Esophagus (tissue), 2 donors: ENCODE measurements around the gene CMIP. TPM values are rescaled to one million over a fixed set of nuclear protein-coding genes. Genes with fewer than 3 reads are reported as not detected.
A peak's percentile ranks its signal among the peaks of the same experiment; 100 is the strongest.

Experiments
- H3K27ac ChIP-seq, 2 donors: one replicate each; pipeline ENCODE4 v1.5.1; 2013; ENCODE audit warnings: low read depth in 2 of 2, mild to moderate bottlenecking in 2 of 2, inconsistent platforms in 1 of 2, low read length in 1 of 2, moderate library complexity in 1 of 2
- H3K27me3 ChIP-seq, 2 donors: one replicate each; pipeline ENCODE4 v1.6.1; 2013; ENCODE audit warnings: low read length in 2 of 2, control low read depth in 1 of 2, mild to moderate bottlenecking in 1 of 2; ENCODE audit not compliant: insufficient read depth in 2 of 2, control insufficient read depth in 1 of 2
- H3K36me3 ChIP-seq, 2 donors: one replicate each; pipeline ENCODE4 v1.6.1; 2013; ENCODE audit warnings: low read length in 1 of 2; ENCODE audit not compliant: control insufficient read depth in 2 of 2, insufficient read depth in 2 of 2
- H3K4me1 ChIP-seq, 2 donors: one replicate each; pipeline ENCODE4 v1.6.1; 2013; ENCODE audit warnings: low read length in 1 of 2; ENCODE audit not compliant: control insufficient read depth in 2 of 2, insufficient read depth in 2 of 2
- H3K4me3 ChIP-seq, 2 donors: one replicate each; pipeline ENCODE4 v1.5.1; 2013; ENCODE audit warnings: low read length in 2 of 2, mild to moderate bottlenecking in 2 of 2, low read depth in 1 of 2, moderate library complexity in 1 of 2
- H3K9me3 ChIP-seq, 2 donors: one replicate each; pipeline ENCODE4 v1.6.1; 2013; ENCODE audit warnings: mild to moderate bottlenecking in 2 of 2, low read depth in 1 of 2, low read length in 1 of 2, moderate library complexity in 1 of 2; ENCODE audit not compliant: control insufficient read depth in 2 of 2, insufficient read depth in 1 of 2
- WGBS, 2 donors: extraction: QIAGEN DNeasy Blood & Tissue Kit; methylation state at CpG; one replicate each; pipeline ENCODE4 v1.1.7; 2013; 5-methylcytosine and 5-hydroxymethylcytosine counted together
- polyA plus RNA-seq, 2 donors: library from polyadenylated mRNA; stranded (reverse); fragments of 200-250 nt; gene quantifications; one replicate each; pipeline ENCODE4 v1.2.3, GENCODE V29; 2013
- donor health status: healthy with polysubstance abuse.
- donor health status: Bipolar disorder and iron deficiency.

The CMIP gene
- polyA plus RNA-seq, 2 donors, result 16.9 to 19.3 TPM

DNA sequence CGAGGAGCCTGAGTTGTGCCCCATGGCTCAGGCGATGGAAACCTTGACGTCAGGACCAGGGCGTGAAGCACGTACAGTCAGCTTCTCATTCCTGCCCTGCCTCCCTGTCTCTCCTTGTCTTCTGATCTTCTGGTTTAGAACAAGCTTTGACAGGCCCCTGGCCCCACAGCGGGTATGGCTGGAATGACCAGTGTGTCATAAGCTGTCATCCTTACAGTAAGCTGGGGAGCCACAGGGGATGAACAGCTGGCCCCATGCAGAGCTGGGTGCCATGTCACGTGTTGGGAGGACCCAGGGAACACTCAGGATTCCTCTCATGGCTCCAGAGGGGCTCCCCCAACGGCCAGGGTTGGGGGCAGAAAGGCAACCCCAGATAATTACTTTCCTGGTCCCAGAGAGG is 176.9 kb downstream of the CMIP start:
- no peaks in the 10 kb centered on the region for H3K27me3 ChIP-seq
- no peak overlapping the region for H3K4me3 ChIP-seq
- H3K4me1 ChIP-seq, result peaks cover 7 to 39% of the 10 kb centered on the region in 2 donors
- no peaks in the 10 kb centered on the region for H3K36me3 ChIP-seq
- no peaks in the 10 kb centered on the region for H3K9me3 ChIP-seq
- 48 to 68% methylated on average over 8 of the region's 8 CpGs for WGBS, 2 donors
- peak overlapping the region; percentile 92 to 93 for H3K27ac ChIP-seq

DNA sequence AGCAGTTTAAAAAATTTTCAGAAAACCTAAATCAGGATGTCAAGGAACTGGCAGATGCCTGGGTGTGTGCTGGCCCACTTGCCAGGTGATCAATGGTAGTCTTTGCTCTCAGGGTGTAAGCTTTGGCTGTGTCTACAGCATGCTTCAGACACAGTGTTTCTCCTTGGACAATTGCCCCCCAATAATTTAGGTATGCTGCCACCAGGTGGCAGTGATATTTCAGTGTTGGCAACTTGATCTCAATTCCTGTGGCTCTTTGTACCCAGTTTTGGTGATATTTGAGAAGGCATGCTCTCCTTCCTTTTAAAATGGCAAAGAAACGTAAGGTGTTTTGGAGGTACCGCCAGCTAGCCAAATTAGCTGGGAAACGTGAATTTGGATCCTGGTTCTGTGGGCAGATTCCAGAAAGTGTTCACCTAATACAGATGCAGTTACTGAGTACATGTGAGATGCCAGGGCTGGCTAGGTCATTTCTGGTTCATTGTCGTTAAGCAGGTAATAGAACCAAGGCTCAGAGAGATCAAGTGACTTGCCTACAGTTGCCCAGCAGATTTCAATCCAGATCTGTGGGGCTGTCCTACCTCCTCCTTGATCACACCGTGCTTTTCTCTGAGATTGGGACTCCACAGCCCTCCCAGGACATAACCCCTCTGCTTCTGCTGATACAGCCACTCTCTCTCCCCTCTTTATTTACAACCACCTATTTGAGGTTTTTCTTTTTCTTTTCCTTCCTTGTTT is 178.9 kb downstream of the CMIP start:
- H3K27me3 ChIP-seq, result no peaks in the 10 kb centered on the region
- no peak overlapping the region for H3K4me3 ChIP-seq
- H3K9me3 ChIP-seq, result no peaks in the 10 kb centered on the region
- H3K27ac ChIP-seq, result peak overlapping the region; percentile 32 to 77
- WGBS, 2 donors, result 55 to 65% methylated on average over 5 of the region's 5 CpGs
- H3K36me3 ChIP-seq, result peaks cover 0 to 4% of the 10 kb centered on the region in 2 donors
- peaks cover 5 to 32% of the 10 kb centered on the region in 2 donors for H3K4me1 ChIP-seq

DNA sequence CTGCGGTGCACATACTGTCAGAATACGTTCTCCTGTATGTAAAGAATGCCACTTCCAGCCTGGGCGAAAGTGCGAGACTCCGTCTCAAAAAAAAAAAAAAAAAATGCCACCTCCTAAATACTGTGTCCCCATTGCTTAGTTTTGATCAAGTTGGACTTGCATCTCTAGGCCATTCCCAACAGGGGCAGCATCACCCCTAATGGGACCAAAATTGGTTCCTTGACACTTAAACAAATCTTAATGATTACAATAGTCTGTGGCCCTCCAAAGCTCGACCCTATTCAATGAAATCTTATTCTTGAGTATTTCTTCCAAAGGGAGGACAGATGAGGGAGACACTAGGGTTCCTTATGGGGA is 179.8 kb downstream of the CMIP start:
- H3K9me3 ChIP-seq, result no peaks in the 10 kb centered on the region
- peaks cover 0 to 5% of the 10 kb centered on the region in 2 donors for H3K36me3 ChIP-seq
- H3K4me3 ChIP-seq, result no peak overlapping the region
- peaks cover 5 to 27% of the 10 kb centered on the region in 2 donors for H3K4me1 ChIP-seq
- peak overlapping the region in 1 of 2 donors; percentile 90 for H3K27ac ChIP-seq
- H3K27me3 ChIP-seq, result no peaks in the 10 kb centered on the region
- WGBS, 2 donors, result 96% methylated on average over 6 of the region's 6 CpGs

DNA sequence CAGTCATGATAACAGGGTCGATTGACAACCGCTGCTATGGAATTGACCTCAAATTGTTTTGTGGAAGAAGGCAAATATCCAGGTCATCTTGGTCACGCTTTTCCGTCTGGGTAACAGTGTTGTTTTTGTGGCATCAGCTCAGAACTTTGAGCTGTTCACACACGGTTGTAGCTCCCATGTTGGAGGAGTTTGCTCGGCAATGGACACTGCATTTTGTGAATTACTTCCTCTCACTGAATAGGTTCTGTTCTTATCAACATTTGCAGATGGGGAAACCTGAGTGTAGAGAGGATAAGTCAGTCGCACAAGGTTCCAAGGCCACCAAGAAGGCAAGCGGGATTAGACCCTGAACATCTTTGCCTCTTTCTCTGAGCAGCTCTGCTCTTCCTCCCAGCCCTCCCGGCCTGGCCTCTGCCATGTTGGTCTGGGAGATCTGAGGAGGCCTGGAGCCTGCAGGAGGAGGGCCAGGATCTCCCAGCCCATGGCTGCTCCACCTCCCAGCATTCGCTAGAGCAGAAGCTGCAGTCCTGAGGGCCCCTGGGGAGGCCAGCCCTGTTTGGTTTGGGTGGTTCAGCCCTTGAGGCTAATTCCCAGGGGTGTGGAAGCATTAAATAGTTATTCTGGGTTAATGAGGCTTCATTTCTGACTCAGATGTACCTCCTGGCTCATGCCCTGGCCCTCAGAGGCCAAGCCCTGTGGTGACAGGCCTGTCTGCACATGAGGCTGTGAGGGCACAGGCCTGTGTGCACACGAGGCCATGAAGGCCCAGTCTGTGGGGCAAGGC is 180.3 kb downstream of the CMIP start:
- Histone ChIP-seq H3K36me3 (peaks cover 0 to 5% of the 10 kb centered on the region in 2 donors), H3K27me3 (no peaks in the 10 kb centered on the region), H3K4me1 (peaks cover 5 to 27% of the 10 kb centered on the region in 2 donors), H3K9me3 (no peaks in the 10 kb centered on the region), H3K27ac (peak overlapping the region; percentile 88 to 90), H3K4me3 (no peak overlapping the region)
- WGBS, 2 donors, result 64 to 68% methylated on average over 11 of the region's 11 CpGs

DNA sequence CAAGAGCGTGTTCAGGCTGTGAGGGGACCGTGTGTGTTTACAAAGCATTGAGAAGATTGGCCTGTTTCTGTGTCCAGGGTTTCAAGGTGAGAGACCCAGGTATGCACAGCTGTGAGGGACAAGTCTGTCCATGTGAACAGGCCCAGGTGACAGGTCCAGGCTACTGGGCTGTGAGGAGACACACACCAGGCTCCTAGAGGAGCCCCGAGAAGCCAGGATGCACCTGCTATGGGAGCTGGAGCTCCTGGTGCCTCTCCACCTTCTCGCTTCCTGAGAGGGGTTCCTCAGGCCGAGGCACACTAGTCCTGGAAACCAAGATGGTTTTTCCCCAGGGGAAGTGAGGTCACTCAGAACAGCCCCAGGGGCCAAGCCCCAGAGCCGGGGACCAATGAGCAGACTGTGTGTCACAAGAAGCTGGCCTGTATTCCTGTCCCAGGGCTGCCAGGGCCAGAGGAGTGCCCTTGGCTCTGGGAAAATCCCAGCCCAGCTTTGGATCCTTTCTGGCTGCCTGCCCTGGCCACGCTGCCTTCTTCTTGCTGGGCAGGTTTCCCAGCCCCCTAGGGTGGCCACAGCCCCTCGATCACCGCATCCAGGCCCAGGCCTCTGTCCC is 181.0 kb downstream of the CMIP start:
- H3K9me3 ChIP-seq, result no peaks in the 10 kb centered on the region
- peak overlapping the region; percentile 88 to 90 for H3K27ac ChIP-seq
- H3K36me3 ChIP-seq, result peaks cover 0 to 5% of the 10 kb centered on the region in 2 donors
- no peak overlapping the region for H3K4me3 ChIP-seq
- H3K27me3 ChIP-seq, result no peaks in the 10 kb centered on the region
- WGBS, 2 donors, result 31 to 33% methylated on average over 9 of the region's 9 CpGs
- peaks cover 10 to 28% of the 10 kb centered on the region in 2 donors for H3K4me1 ChIP-seq

DNA sequence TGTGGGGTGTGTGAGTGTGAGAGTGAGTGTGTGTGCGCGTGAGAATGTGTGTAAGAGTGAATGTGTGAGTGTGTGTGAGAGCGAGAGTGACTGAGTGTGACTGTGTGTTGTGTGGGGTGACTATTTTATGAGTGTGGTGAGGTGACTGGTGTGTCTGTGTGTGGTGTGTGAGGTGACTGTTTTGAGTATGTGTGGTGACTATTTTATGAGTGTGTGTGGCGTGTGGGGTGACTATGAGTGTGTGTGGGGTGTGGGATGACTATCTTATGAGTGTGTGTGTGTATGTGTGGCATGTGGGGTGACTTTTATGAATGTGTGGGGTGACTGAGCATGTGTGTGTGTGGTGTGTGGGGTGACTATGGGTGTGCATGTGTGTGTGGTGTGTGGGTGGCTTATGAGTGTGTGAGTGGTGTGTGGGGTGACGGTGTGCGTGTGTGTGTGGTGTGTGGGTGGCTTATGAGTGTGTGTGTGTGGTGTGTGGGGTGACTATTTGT is 181.6 kb downstream of the CMIP start:
- Histone ChIP-seq H3K27me3 (no peaks in the 10 kb centered on the region), H3K27ac (peak overlapping the region; percentile 88 to 90), H3K36me3 (peaks cover 0 to 5% of the 10 kb centered on the region in 2 donors), H3K4me3 (no peak overlapping the region), H3K4me1 (peaks cover 10 to 31% of the 10 kb centered on the region in 2 donors), H3K9me3 (no peaks in the 10 kb centered on the region)
- 58 to 64% methylated on average over 6 of the region's 6 CpGs for WGBS, 2 donors

DNA sequence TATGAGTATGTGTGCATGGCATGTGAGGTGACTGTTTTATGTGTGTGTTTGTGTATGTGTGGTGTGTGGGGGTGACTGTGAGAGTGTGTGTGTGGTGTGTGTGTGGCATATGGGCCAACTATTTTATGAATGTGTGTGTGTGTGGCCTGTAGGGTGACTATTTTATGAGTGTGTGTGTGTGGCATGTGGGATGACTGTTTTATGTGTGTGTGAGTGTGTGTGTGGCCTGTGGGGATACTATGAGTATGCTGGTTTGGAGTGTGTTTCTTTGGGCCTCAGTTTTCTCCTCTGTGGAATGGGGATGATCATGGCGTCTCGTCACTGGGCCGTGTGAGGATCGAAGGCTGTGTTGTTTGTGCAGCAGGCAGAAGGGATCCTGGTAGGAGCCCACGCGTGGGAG is 182.4 kb downstream of the CMIP start:
- H3K27me3 ChIP-seq, result no peaks in the 10 kb centered on the region
- H3K4me1 ChIP-seq, result peaks cover 8 to 29% of the 10 kb centered on the region in 2 donors
- WGBS, 2 donors, result 90 to 91% methylated on average over 6 of the region's 6 CpGs
- H3K36me3 ChIP-seq, result peaks cover 0 to 5% of the 10 kb centered on the region in 2 donors
- no peaks in the 10 kb centered on the region for H3K9me3 ChIP-seq
- peak overlapping the region in 1 of 2 donors; percentile 88 for H3K27ac ChIP-seq
- no peak overlapping the region for H3K4me3 ChIP-seq

DNA sequence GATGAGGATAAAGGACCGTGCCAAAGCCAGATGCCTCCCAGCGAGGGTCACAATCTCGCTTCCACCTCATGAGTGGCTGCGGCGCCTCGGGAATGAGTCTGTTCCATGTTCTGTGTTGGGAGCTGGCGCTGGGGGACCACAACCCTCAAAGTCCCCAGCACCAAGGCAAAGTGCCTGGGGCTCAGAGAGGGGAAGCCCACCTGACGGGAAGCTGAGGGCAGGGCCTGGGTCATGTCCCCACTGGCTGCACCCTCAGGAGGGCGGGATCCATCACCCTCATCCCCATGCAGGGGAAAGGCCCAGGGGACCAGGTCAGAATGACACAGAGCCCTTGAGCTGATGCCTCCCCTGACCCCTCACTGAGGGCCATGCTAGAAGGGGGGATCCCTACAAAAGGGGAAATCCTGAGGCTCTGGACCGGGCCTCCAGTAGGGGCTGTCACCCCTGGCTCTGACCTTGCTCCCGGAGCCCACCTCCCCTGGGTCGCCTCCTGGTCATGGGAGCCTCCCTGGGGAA is 183.2 kb downstream of the CMIP start:
- Histone ChIP-seq H3K27ac (no peak overlapping the region), H3K27me3 (no peaks in the 10 kb centered on the region), H3K36me3 (peaks cover 0 to 5% of the 10 kb centered on the region in 2 donors), H3K9me3 (no peaks in the 10 kb centered on the region), H3K4me1 (peaks cover 8 to 30% of the 10 kb centered on the region in 2 donors), H3K4me3 (no peak overlapping the region)
- 89 to 90% methylated on average over 12 of the region's 12 CpGs for WGBS, 2 donors

DNA sequence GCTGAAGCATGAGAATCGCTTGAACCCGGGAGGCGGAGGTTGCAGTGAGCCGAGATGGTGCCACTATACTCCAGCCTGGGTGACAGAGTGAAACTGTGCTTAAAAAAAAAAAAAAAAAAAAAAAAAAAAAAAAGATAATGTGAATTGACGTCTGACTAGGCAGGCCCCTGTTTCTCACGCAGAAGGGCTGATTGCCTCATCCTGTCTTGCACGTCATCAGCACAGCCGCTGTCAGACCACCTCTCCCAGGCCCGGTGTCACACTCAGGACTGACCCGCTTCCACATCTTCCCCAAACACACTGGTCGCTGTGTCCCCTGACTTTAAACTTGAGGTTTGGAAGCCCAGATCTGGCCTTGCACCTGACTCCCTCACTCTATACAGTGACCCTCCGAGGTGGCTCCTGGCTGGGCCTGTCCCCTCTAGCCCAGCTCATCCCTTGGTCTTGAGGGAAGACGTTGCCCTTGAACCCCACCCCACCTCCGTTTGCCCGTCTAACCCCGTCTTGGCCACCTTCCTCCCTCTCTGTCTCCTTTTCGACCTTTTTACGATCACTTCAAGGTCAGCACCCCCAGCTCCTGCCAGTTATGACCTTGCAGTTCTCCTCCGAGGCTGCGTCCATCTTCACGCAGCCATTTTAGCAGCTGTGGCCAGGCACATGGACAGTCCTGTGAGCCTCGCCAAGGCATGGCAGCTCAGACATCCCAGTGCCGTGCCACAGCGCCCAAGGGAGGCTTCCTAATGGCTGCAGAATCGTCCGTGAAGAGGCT is 184.6 kb downstream of the CMIP start:
- Histone ChIP-seq H3K9me3 (no peaks in the 10 kb centered on the region), H3K4me3 (no peak overlapping the region), H3K36me3 (peaks cover 0 to 5% of the 10 kb centered on the region in 2 donors), H3K27ac (no peak overlapping the region), H3K4me1 (peaks cover 18 to 40% of the 10 kb centered on the region in 2 donors), H3K27me3 (no peaks in the 10 kb centered on the region)
- 86 to 90% methylated on average over 26 of the region's 26 CpGs for WGBS, 2 donors
